Activated CD4-positive, alpha-beta memory T cell treated with anti-CD3 and anti-CD28 coated beads, Interleukin-2, amount 10 ng/mL, durations not matched to agents 7 days and 5 days (primary cell): ENCODE results near the gene CYP2A6. TPM values are rescaled to one million over a fixed set of nuclear protein-coding genes. Genes with fewer than 3 reads are reported as not detected.
"Not testable (repeated sequence)": the region's sequence is repeated elsewhere in the genome, so short reads cannot be mapped to it uniquely, and the experiment has no call there.

ENCODE experiments used
- CTCF ChIA-PET: fragments of 350-600 bp; sonication (Branson Sonifier 250); formaldehyde crosslinking; loops from one replicate; lab custom pipeline; 2021; ENCODE audit warnings: antibody characterized with exemption, inconsistent platforms; lab: Charles Lee
- POLR2A ChIA-PET: fragments of 350-600 bp; sonication (Branson Sonifier 250); formaldehyde crosslinking; loops from one replicate; lab custom pipeline; 2021; ENCODE audit warnings: antibody characterized with exemption; lab: Charles Lee
- DNase-seq: peaks from one replicate; pipeline ENCODE4 v3.0.0-alpha.2; 2020
- H3K27ac Mint-ChIP-seq: one replicate; pipeline ENCODE4 v1.8.0; 2021; ENCODE audit warnings: mild to moderate bottlenecking, mixed read lengths
- H3K27me3 Mint-ChIP-seq: one replicate; pipeline ENCODE4 v1.8.0; 2021; ENCODE audit warnings: mixed read lengths
- H3K36me3 Mint-ChIP-seq: one replicate; pipeline ENCODE4 v1.8.0; 2021; ENCODE audit warnings: low read depth, mixed read lengths
- H3K4me1 Mint-ChIP-seq: one replicate; pipeline ENCODE4 v1.8.0; 2021; ENCODE audit warnings: mixed read lengths
- H3K4me3 Mint-ChIP-seq: one replicate; pipeline ENCODE4 v1.8.0; 2021; ENCODE audit warnings: mild to moderate bottlenecking, mixed read lengths
- H3K9me3 Mint-ChIP-seq: one replicate; pipeline ENCODE4 v1.8.0; 2021; ENCODE audit warnings: mixed read lengths
- total RNA-seq, 2 experiments: library from RNA; stranded (reverse); gene quantifications; one replicate each; pipeline ENCODE4 v1.2.3, GENCODE V29; 2021

Gene CYP2A6
- total RNA-seq, 2 experiments from 2014 or later, result not detected

- DNase-seq, POLR2A ChIA-PET, H3K27ac Mint-ChIP-seq, H3K4me3 Mint-ChIP-seq, CTCF ChIA-PET, H3K36me3 Mint-ChIP-seq, H3K9me3 Mint-ChIP-seq: not testable (repeated sequence)
- peaks cover 18% of the 10 kb centered on the region for H3K4me1 Mint-ChIP-seq
- H3K27me3 Mint-ChIP-seq, result peaks cover 48% of the 10 kb centered on the region
Observed at GRCh38 chr19:40873873-40874272, 23.6 kb upstream of the CYP2A6 start.

GRCh38 chr19:40872209-40872608 lies 22.0 kb upstream of the CYP2A6 start:
- Mint-ChIP-seq H3K4me1 (peaks cover 18% of the 10 kb centered on the region), H3K27me3 (peaks cover 36% of the 10 kb centered on the region), H3K27ac (no peak overlapping the region), H3K9me3 (no peaks in the 10 kb centered on the region), H3K36me3 (peaks cover 2% of the 10 kb centered on the region), H3K4me3 (no peak overlapping the region)
- no peak for DNase-seq
- ChIA-PET POLR2A (no interaction called here), CTCF (no interaction called here)

- Mint-ChIP-seq H3K27ac (no peak overlapping the region), H3K4me3 (no peak overlapping the region), H3K27me3 (peaks cover 24% of the 10 kb centered on the region), H3K36me3 (no peaks in the 10 kb centered on the region), H3K9me3 (no peaks in the 10 kb centered on the region), H3K4me1 (no peaks in the 10 kb centered on the region)
- ChIA-PET CTCF (no interaction called here), POLR2A (no interaction called here)
- DNase-seq, result no peak
Observed at GRCh38 chr19:40867701-40868100, 17.5 kb upstream of the CYP2A6 start.

- POLR2A ChIA-PET, H3K36me3 Mint-ChIP-seq, H3K4me1 Mint-ChIP-seq, H3K9me3 Mint-ChIP-seq, DNase-seq, H3K27ac Mint-ChIP-seq, H3K4me3 Mint-ChIP-seq: not testable (repeated sequence)
- H3K27me3 Mint-ChIP-seq, result peaks cover 15% of the 10 kb centered on the region
- CTCF ChIA-PET, result interaction anchor here (0.7 kb wide), 1 partner anchor 353 kb away, joined by 3 read pairs; no protein-coding TSS in a partner anchor
Observed at GRCh38 chr19:40864739-40865496, 14.7 kb upstream of the CYP2A6 start.

- DNase-seq, result no peak
- Mint-ChIP-seq H3K4me1 (no peaks in the 10 kb centered on the region), H3K4me3 (no peak overlapping the region), H3K9me3 (no peaks in the 10 kb centered on the region), H3K27me3 (peaks cover 17% of the 10 kb centered on the region), H3K27ac (no peak overlapping the region), H3K36me3 (no peaks in the 10 kb centered on the region)
- CTCF ChIA-PET, result interaction anchor here (0.7 kb wide), 1 partner anchor 272 kb away, joined by 3 read pairs; no protein-coding TSS in a partner anchor
- POLR2A ChIA-PET, result no interaction called here
Observed at GRCh38 chr19:40862785-40863184, 12.5 kb upstream of the CYP2A6 start.

- Mint-ChIP-seq H3K36me3 (no peaks in the 10 kb centered on the region), H3K4me1 (no peaks in the 10 kb centered on the region), H3K9me3 (no peaks in the 10 kb centered on the region), H3K27me3 (peaks cover 15% of the 10 kb centered on the region), H3K4me3 (no peak overlapping the region), H3K27ac (no peak overlapping the region)
- DNase-seq, result no peak
- POLR2A ChIA-PET, result no interaction called here
- CTCF ChIA-PET, result no interaction called here
Observed at GRCh38 chr19:40862333-40862732, 12.1 kb upstream of the CYP2A6 start.

GRCh38 chr19:40858109-40858508 lies 7.9 kb upstream of the CYP2A6 start:
- CTCF ChIA-PET, result no interaction called here
- Mint-ChIP-seq H3K9me3 (no peaks in the 10 kb centered on the region), H3K27me3 (peaks cover 14% of the 10 kb centered on the region), H3K36me3 (no peaks in the 10 kb centered on the region), H3K4me1 (no peaks in the 10 kb centered on the region), H3K27ac (no peak overlapping the region), H3K4me3 (no peak overlapping the region)
- POLR2A ChIA-PET, result no interaction called here
- DNase-seq, result no peak

- DNase-seq, H3K27ac Mint-ChIP-seq, CTCF ChIA-PET, H3K4me3 Mint-ChIP-seq, POLR2A ChIA-PET, H3K36me3 Mint-ChIP-seq, H3K9me3 Mint-ChIP-seq: not testable (repeated sequence)
- peaks cover 41% of the 10 kb centered on the region for H3K27me3 Mint-ChIP-seq
- peaks cover 11% of the 10 kb centered on the region for H3K4me1 Mint-ChIP-seq
Observed at GRCh38 chr19:40852467-40853152, 2.4 kb upstream of the CYP2A6 start.

- POLR2A ChIA-PET, H3K27ac Mint-ChIP-seq, H3K36me3 Mint-ChIP-seq, DNase-seq, H3K4me3 Mint-ChIP-seq, CTCF ChIA-PET, H3K9me3 Mint-ChIP-seq: not testable (repeated sequence)
- H3K27me3 Mint-ChIP-seq, result peaks cover 47% of the 10 kb centered on the region
- H3K4me1 Mint-ChIP-seq, result peaks cover 35% of the 10 kb centered on the region
Observed at GRCh38 chr19:40846722-40847121, 3.5 kb downstream of the CYP2A6 start.

GRCh38 chr19:40843653-40844052 lies 6.6 kb downstream of the CYP2A6 start:
- POLR2A ChIA-PET, H3K9me3 Mint-ChIP-seq, CTCF ChIA-PET, H3K36me3 Mint-ChIP-seq: not testable (repeated sequence)
- Mint-ChIP-seq H3K4me1 (peaks cover 28% of the 10 kb centered on the region), H3K27ac (peak overlapping the region; percentile 58), H3K4me3 (peak overlapping the region; percentile 60), H3K27me3 (peaks cover 32% of the 10 kb centered on the region)
- DNase-seq, result peak; percentile 86

GRCh38 chr19:40842997-40843652 lies 7.1 kb downstream of the CYP2A6 start:
- Mint-ChIP-seq H3K4me1 (peaks cover 27% of the 10 kb centered on the region), H3K27ac (peak overlapping the region; percentile 58), H3K4me3 (peak overlapping the region; percentile 60), H3K27me3 (peaks cover 29% of the 10 kb centered on the region)
- H3K36me3 Mint-ChIP-seq, DNase-seq, H3K9me3 Mint-ChIP-seq, POLR2A ChIA-PET, CTCF ChIA-PET: not testable (repeated sequence)

GRCh38 chr19:40842012-40842411 lies 8.2 kb downstream of the CYP2A6 start:
- H3K27me3 Mint-ChIP-seq, result peaks cover 18% of the 10 kb centered on the region
- DNase-seq, H3K27ac Mint-ChIP-seq, CTCF ChIA-PET, POLR2A ChIA-PET, H3K36me3 Mint-ChIP-seq, H3K4me3 Mint-ChIP-seq, H3K9me3 Mint-ChIP-seq: not testable (repeated sequence)
- H3K4me1 Mint-ChIP-seq, result peaks cover 22% of the 10 kb centered on the region

GRCh38 chr19:40838477-40838876 lies 11.8 kb downstream of the CYP2A6 start:
- H3K27ac Mint-ChIP-seq, H3K4me1 Mint-ChIP-seq, POLR2A ChIA-PET, H3K9me3 Mint-ChIP-seq, DNase-seq, H3K4me3 Mint-ChIP-seq, CTCF ChIA-PET, H3K36me3 Mint-ChIP-seq: not testable (repeated sequence)
- peaks cover 16% of the 10 kb centered on the region for H3K27me3 Mint-ChIP-seq
